ENCODE results near the gene C2CD5.
A peak's percentile ranks its signal among the peaks of the same experiment; 100 is the strongest.
"Not testable (repeated sequence)": the region's sequence is repeated elsewhere in the genome, so short reads cannot be mapped to it uniquely, and the experiment has no call there.

Gene C2CD5

DNA sequence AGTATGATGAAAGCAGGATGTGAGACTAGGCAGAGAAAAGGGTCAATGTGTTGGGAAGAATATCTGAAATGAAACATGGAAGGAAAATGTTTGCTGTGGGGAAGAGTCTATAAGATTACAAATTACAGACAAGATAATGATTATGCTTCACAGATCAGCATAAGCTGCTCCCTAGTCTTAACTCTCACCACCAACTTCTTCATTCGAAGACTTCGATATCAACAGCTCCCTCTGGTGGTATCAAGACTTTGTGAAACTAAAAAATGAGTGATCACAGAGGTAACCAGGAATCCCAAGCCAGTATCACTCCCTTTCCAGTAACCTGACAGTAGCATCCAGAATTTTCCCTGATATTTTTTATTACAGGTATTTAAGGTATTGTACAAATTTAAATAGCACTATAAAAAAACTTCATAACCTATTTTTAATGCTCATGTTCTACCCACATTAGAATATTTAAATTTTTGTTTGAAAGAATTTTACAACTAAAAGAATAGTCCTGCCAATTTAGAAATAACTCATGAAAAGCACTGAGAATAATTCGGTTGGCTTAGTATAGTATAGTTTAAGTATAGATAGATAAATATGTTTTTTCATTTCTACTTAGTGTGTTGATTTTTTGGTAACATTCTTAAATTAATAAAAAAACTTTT lies 84.4 kb downstream of the C2CD5 start:
- Mint-ChIP-seq H3K27me3 (no peaks in the 10 kb centered on the region), H3K27ac (ENCODE audit: low read depth) (no peak overlapping the region), H3K4me1 (no peaks in the 10 kb centered on the region), H3K36me3 (ENCODE audit: insufficient read depth) (peaks cover 13% of the 10 kb centered on the region), H3K9me3 (no peaks in the 10 kb centered on the region), H3K4me3 (no peak overlapping the region)
- no peak for DNase-seq (ENCODE audit: low spot score in 2 of 2)
- peak; percentile 64 for ATAC-seq (replicated peaks; ENCODE audit: extremely low read depth, poor library complexity, severe bottlenecking)

DNA sequence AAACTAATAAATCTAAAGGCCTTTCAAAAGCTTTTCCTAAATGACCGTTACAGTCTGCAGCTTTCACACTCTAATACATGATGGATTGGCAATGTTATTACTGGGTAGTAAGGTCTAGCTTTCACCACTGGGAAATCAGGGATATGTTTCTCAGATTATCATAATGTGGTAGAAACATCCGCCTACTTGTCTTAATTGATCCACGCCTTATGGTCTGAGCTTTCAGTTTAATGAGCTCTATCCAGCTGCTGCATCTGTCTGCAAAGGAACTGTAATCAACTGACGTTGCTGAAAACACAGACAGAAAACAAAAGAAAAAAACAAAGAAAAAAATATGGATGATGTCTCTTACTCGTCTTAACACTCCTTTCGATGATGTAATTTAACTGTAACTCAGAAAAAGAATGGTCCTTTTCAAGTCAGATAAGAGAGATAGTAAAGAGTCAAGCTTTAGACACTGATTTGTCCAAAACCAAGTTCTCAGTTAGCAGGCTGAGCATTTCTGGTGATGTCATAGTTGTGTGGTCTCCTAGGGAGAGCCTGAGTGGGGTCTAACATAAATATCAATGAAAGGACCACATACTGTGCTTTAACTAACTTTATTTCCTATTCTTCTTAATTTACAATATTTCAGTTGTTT lies 85.9 kb downstream of the C2CD5 start:
- Mint-ChIP-seq H3K27ac (ENCODE audit: low read depth) (no peak overlapping the region), H3K9me3 (no peaks in the 10 kb centered on the region), H3K36me3 (ENCODE audit: insufficient read depth) (peaks cover 15% of the 10 kb centered on the region), H3K4me3 (no peak overlapping the region), H3K4me1 (no peaks in the 10 kb centered on the region), H3K27me3 (no peaks in the 10 kb centered on the region)
- DNase-seq (ENCODE audit: low spot score in 2 of 2) (no peak), ATAC-seq (replicated peaks; ENCODE audit: extremely low read depth, poor library complexity, severe bottlenecking) (no peak)

GRCh38 chr12:22457085-22457484 lies 87.3 kb downstream of the C2CD5 start:
- no peak for ATAC-seq (replicated peaks; ENCODE audit: extremely low read depth, poor library complexity, severe bottlenecking)
- Mint-ChIP-seq H3K27me3 (no peaks in the 10 kb centered on the region), H3K36me3 (ENCODE audit: insufficient read depth) (peaks cover 13% of the 10 kb centered on the region), H3K4me1 (no peaks in the 10 kb centered on the region), H3K9me3 (no peaks in the 10 kb centered on the region), H3K4me3 (no peak overlapping the region), H3K27ac (ENCODE audit: low read depth) (no peak overlapping the region)
- no peak for DNase-seq (ENCODE audit: low spot score in 2 of 2)

GRCh38 chr12:22453511-22453910 lies 90.8 kb downstream of the C2CD5 start:
- Mint-ChIP-seq H3K36me3 (ENCODE audit: insufficient read depth) (peaks cover 16% of the 10 kb centered on the region), H3K27me3 (no peaks in the 10 kb centered on the region), H3K4me1 (no peaks in the 10 kb centered on the region), H3K4me3 (no peak overlapping the region), H3K9me3 (no peaks in the 10 kb centered on the region), H3K27ac (ENCODE audit: low read depth) (no peak overlapping the region)
- ATAC-seq (replicated peaks; ENCODE audit: extremely low read depth, poor library complexity, severe bottlenecking) (no peak), DNase-seq (ENCODE audit: low spot score in 2 of 2) (no peak)

GRCh38 chr12:22447223-22447622 lies 97.1 kb downstream of the C2CD5 start:
- Mint-ChIP-seq H3K4me1 (peaks cover 8% of the 10 kb centered on the region), H3K27me3 (no peaks in the 10 kb centered on the region), H3K4me3 (no peak overlapping the region), H3K9me3 (no peaks in the 10 kb centered on the region), H3K36me3 (ENCODE audit: insufficient read depth) (peaks cover 6% of the 10 kb centered on the region), H3K27ac (ENCODE audit: low read depth) (no peak overlapping the region)
- DNase-seq (ENCODE audit: low spot score in 2 of 2) (no peak), ATAC-seq (replicated peaks; ENCODE audit: extremely low read depth, poor library complexity, severe bottlenecking) (no peak)

DNA sequence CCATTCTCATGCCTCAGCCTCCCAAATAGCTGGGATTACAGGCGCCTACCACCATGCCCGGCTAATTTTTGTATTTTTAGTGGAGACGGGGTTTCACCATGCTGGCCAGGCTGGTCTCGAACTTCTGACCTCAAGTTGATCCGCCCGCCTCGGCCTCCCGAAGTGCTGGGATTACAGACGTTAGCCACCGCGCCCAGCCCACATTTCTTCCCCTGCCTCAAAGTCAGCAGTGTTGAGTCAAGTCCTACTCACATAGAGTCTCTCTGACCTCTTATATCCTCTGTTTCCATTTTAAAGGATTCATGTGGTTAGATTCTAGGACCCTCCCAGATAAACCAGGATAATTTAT lies 100.1 kb downstream of the C2CD5 start:
- ATAC-seq (replicated peaks; ENCODE audit: extremely low read depth, poor library complexity, severe bottlenecking); H3K27me3 Mint-ChIP-seq; H3K27ac Mint-ChIP-seq (ENCODE audit: low read depth); H3K4me3 Mint-ChIP-seq; H3K9me3 Mint-ChIP-seq; H3K36me3 Mint-ChIP-seq (ENCODE audit: insufficient read depth); DNase-seq (ENCODE audit: low spot score in 2 of 2): not testable (repeated sequence)
- H3K4me1 Mint-ChIP-seq, result peaks cover 13% of the 10 kb centered on the region

DNA sequence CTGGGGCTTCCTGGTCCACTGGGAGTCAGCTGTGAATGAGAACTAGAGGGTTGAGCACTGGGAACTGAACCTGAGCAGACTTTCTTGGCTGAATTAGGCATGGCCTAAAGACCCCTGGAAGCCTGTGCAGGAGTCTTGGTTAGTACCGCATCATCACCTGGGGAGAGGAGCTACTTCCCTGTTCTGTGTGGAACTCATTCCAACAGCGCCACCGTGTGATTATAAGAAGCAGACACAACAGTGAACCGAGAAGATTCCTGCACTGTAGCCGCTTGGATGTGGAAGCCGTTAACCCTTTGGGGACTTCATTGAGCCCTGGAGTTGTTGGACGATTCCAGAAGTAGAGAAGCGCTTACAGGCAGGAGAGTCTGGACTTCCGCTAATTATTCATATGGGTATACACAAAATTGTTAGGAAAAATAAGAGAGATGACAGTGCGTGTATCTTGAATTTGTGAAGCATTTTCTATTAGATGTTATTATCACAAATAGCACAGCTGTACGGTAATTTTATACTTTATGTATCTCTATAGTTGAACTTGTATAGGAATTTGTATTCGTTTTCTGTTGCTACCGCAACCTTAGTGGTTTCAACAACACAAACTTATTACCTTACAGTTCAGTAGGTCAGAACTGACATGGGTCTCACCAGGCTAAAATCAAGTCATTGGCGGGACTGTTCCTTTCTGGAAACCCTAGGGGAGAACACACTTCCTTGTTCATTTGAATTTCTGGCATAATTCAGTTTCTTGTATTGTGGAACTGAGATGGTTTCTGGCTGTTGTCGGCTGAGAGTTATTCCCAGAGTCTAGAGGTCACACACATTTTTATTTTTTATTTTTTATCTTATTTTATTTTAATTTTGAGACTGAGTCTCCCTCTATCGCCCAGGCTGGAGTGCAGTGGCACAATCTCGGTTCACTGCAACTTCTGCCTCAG lies 100.7 kb downstream of the C2CD5 start:
- H3K27ac Mint-ChIP-seq (ENCODE audit: low read depth), result no peak overlapping the region

DNA sequence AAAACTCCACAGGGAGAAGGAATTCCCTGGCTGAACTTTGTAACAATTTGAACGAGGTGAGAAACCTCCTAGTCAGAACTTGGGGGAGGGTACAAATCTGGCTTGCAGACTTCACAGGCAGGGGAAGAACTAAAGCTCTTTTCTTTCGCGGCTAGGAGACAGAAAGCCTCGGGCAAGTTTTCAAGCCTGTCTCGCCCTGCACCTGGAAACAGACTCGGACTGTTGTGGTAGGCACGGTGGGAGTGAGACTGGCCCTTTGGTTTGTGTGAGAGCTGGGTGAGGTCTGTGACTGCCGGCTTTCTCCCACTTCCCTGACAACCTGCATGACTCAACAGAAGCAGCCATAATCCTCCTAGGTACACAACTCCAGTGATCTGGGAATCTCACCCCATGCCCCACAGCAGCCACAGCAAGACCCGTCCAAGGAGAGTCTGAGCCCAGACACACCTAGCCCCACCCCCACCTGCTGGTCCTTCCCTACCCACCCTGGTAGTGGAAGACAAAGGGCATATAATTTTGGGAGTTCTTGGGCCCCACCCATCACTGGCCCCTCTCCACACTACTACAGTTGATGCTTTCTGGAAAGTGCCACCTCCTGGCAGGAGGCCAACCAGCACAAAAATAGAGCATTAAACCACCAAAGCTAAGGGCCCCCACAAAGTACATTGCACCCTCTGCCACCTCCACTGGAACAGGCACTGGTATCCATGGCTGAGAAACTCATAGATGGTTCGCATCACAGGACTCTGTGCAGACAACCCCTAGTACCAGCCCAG lies 107.1 kb downstream of the C2CD5 start:
- DNase-seq (ENCODE audit: low spot score in 2 of 2) (no peak), ATAC-seq (replicated peaks; ENCODE audit: extremely low read depth, poor library complexity, severe bottlenecking) (no peak)
- H3K27me3 Mint-ChIP-seq, result no peaks in the 10 kb centered on the region
- peaks cover 7% of the 10 kb centered on the region for H3K9me3 Mint-ChIP-seq
- H3K27ac Mint-ChIP-seq (ENCODE audit: low read depth), result no peak overlapping the region
- no peaks in the 10 kb centered on the region for H3K36me3 Mint-ChIP-seq (ENCODE audit: insufficient read depth)
- peaks cover 6% of the 10 kb centered on the region for H3K4me1 Mint-ChIP-seq
- H3K4me3 Mint-ChIP-seq, result no peak overlapping the region

More for the DNA sequence above, 100.7 kb downstream of the C2CD5 start:
- peaks cover 7% of the 10 kb centered on the region for H3K9me3 Mint-ChIP-seq
- peaks cover 13% of the 10 kb centered on the region for H3K4me1 Mint-ChIP-seq
- no peak overlapping the region for H3K4me3 Mint-ChIP-seq
- peak; percentile 41 to 45 for DNase-seq (ENCODE audit: low spot score in 2 of 2)
- peak; percentile 94 for ATAC-seq (replicated peaks; ENCODE audit: extremely low read depth, poor library complexity, severe bottlenecking)
- H3K27me3 Mint-ChIP-seq, result no peaks in the 10 kb centered on the region
- H3K36me3 Mint-ChIP-seq (ENCODE audit: insufficient read depth), result no peaks in the 10 kb centered on the region

- Mint-ChIP-seq H3K4me3 (no peak overlapping the region), H3K27ac (ENCODE audit: low read depth) (no peak overlapping the region)
- ATAC-seq (replicated peaks; ENCODE audit: extremely low read depth, poor library complexity, severe bottlenecking), result no peak
These were observed 108.8 kb downstream of the C2CD5 start for GRCh38 chr12:22435583-22435982.

DNA sequence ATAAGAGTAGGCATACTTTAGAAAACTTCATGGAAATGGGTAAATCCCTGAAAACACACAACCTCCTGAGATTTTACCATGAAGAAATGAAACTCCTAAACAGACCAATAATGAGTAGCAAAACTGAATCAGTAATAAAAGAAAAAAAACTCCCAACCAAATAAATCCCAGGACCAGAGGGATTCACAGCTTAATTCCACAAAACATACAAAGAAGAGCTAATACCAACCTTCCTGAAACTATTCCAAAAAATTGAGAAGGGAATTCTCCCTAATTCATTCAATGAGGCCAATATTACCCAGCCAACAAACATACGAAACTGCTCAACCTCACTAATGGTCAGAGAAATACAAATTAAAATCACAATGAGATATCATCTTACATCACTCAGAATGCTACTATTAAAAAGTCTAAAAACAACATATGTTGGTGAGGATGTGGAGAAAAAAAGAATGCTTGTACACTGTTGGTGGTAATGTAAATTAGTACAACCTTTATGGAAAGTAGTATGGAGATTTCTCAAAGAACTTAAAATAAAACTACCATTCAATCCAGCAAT lies 112.6 kb downstream of the C2CD5 start:
- Mint-ChIP-seq H3K27ac (ENCODE audit: low read depth) (peak overlapping the region; percentile 65), H3K9me3 (no peaks in the 10 kb centered on the region), H3K4me1 (peaks cover 5% of the 10 kb centered on the region), H3K4me3 (peak overlapping the region; percentile 40), H3K36me3 (ENCODE audit: insufficient read depth) (no peaks in the 10 kb centered on the region), H3K27me3 (no peaks in the 10 kb centered on the region)
- DNase-seq (ENCODE audit: low spot score in 2 of 2), result no peak
- ATAC-seq (replicated peaks; ENCODE audit: extremely low read depth, poor library complexity, severe bottlenecking), result no peak

More at GRCh38 chr12:22435583-22435982, 108.8 kb downstream of the C2CD5 start:
- H3K27me3 Mint-ChIP-seq, result no peaks in the 10 kb centered on the region
- peaks cover 11% of the 10 kb centered on the region for H3K4me1 Mint-ChIP-seq
- H3K9me3 Mint-ChIP-seq, result peaks cover 7% of the 10 kb centered on the region
- no peak for DNase-seq (ENCODE audit: low spot score in 2 of 2)
- H3K36me3 Mint-ChIP-seq (ENCODE audit: insufficient read depth), result no peaks in the 10 kb centered on the region

DNA sequence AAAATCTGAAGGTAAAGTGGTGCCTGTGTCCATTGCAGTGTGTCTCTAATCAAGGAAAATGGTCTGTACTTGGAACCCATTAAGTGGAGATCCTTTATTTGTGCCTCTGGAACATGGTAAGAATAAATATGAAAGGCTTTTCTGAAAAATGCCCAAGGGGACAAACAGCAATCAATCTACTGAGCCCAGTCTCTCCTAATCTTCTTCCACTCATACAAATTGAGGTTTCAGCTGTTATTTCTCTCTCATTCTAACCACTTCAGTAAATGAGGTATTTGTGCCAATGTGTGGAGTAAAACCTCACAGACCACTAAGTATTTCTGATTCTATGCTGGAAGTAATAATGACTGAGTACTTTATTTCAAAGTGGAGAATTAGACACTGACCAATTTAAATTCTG lies 127.5 kb downstream of the C2CD5 start:
- Mint-ChIP-seq H3K4me1 (peaks cover 29% of the 10 kb centered on the region), H3K36me3 (ENCODE audit: insufficient read depth) (peaks cover 2% of the 10 kb centered on the region), H3K27ac (ENCODE audit: low read depth) (peak overlapping the region; percentile 81), H3K4me3 (peak overlapping the region; percentile 3), H3K27me3 (no peaks in the 10 kb centered on the region), H3K9me3 (no peaks in the 10 kb centered on the region)
- DNase-seq (ENCODE audit: low spot score in 2 of 2), result no peak
- peak; percentile 28 for ATAC-seq (replicated peaks; ENCODE audit: extremely low read depth, poor library complexity, severe bottlenecking)
